HG03558 (cell line): Measurements from ENCODE around the gene RNF26.

Experiments
- ATAC-seq: cut with Tn5 transposase; IDR thresholded peaks from one replicate; pipeline ENCODE4 v1.9.1; 2021; ENCODE audit warnings: moderate number of reproducible peaks; ENCODE audit not compliant: unreplicated experiment; ENCODE audit errors: extremely low read depth

The RNF26 gene

GRCh38 chr11:119347940-119348605 lies 13.7 kb downstream of the RNF26 start:
- ATAC-seq: no peak

GRCh38 chr11:119350302-119350701 lies 16.0 kb downstream of the RNF26 start:
- ATAC-seq: no peak

- no peak for ATAC-seq
Measured at GRCh38 chr11:119351232-119351631, 16.9 kb downstream of the RNF26 start.

GRCh38 chr11:119352857-119353260 lies 18.5 kb downstream of the RNF26 start:
- no peak for ATAC-seq

GRCh38 chr11:119355091-119355843 lies 20.9 kb downstream of the RNF26 start:
- ATAC-seq: no peak

GRCh38 chr11:119356349-119357031 lies 22.2 kb downstream of the RNF26 start:
- ATAC-seq: no peak

GRCh38 chr11:119357074-119357473 lies 22.7 kb downstream of the RNF26 start:
- no peak for ATAC-seq

GRCh38 chr11:119359365-119360214 lies 25.3 kb downstream of the RNF26 start:
- ATAC-seq: no peak

GRCh38 chr11:119361056-119361787 lies 26.9 kb downstream of the RNF26 start:
- ATAC-seq: no peak

- ATAC-seq: no peak
Measured at GRCh38 chr11:119361941-119362725, 27.8 kb downstream of the RNF26 start.

GRCh38 chr11:119362741-119363080 lies 28.4 kb downstream of the RNF26 start:
- no peak for ATAC-seq

GRCh38 chr11:119363081-119363850 lies 28.9 kb downstream of the RNF26 start:
- no peak for ATAC-seq

- no peak for ATAC-seq
Measured at GRCh38 chr11:119363851-119364590, 29.7 kb downstream of the RNF26 start.

- ATAC-seq: no peak
Measured at GRCh38 chr11:119365071-119365591, 30.8 kb downstream of the RNF26 start.

- no peak for ATAC-seq
Measured at GRCh38 chr11:119366690-119367620, 32.6 kb downstream of the RNF26 start.

GRCh38 chr11:119367661-119368120 lies 33.4 kb downstream of the RNF26 start:
- ATAC-seq: no peak
